ENCODE measurements around the gene HEATR5A.

Gene HEATR5A

GRCh38 chr14:31405599-31406232, 14.6 kb downstream of the HEATR5A start:
- TF ChIP-seq CTCF (IDR thresholded peaks at IDR 0.05): no peak
- H3K36me3 ChIP-seq (ENCODE audit: control insufficient read depth, insufficient read depth, low read length): no peaks in the 10 kb centered on the region
- H3K79me2 ChIP-seq: peaks cover 12% of the 10 kb centered on the region
- no peak overlapping the region for H3K9ac ChIP-seq
- H3K27me3 ChIP-seq (ENCODE audit: control insufficient read depth, insufficient read depth, low read length): no peaks in the 10 kb centered on the region
- H3K4me1 ChIP-seq: peaks cover 29% of the 10 kb centered on the region
- no peaks in the 10 kb centered on the region for H3K9me3 ChIP-seq (ENCODE audit: control insufficient read depth, low read length)
- peak overlapping the region; percentile 5 for H3K4me2 ChIP-seq (ENCODE audit: low read length)
- H2AFZ ChIP-seq: peak overlapping the region; percentile 40
- no peak overlapping the region for H3K4me3 ChIP-seq (ENCODE audit: low read depth, low read length)
- peak overlapping the region; percentile 17 for H3K27ac ChIP-seq

GRCh38 chr14:31405106-31405505, 15.2 kb downstream of the HEATR5A start:
- no peak for TF ChIP-seq CTCF (IDR thresholded peaks at IDR 0.05)

GRCh38 chr14:31403707-31404106, 16.6 kb downstream of the HEATR5A start:
- H3K27me3 ChIP-seq (ENCODE audit: control insufficient read depth, insufficient read depth, low read length): no peaks in the 10 kb centered on the region
- H3K36me3 ChIP-seq (ENCODE audit: control insufficient read depth, insufficient read depth, low read length): no peaks in the 10 kb centered on the region
- no peak overlapping the region for H2AFZ ChIP-seq
- H3K4me3 ChIP-seq (ENCODE audit: low read depth, low read length): no peak overlapping the region
- H3K79me2 ChIP-seq: peaks cover 4% of the 10 kb centered on the region
- TF ChIP-seq CTCF (IDR thresholded peaks at IDR 0.05): no peak
- peaks cover 18% of the 10 kb centered on the region for H3K4me1 ChIP-seq
- H3K4me2 ChIP-seq (ENCODE audit: low read length): no peak overlapping the region
- H3K27ac ChIP-seq: no peak overlapping the region
- no peaks in the 10 kb centered on the region for H3K9me3 ChIP-seq (ENCODE audit: control insufficient read depth, low read length)
- H3K9ac ChIP-seq: no peak overlapping the region

More at GRCh38 chr14:31405106-31405505, 15.2 kb downstream of the HEATR5A start:
- no peak overlapping the region for H3K9ac ChIP-seq
- H3K4me3 ChIP-seq (ENCODE audit: low read depth, low read length): no peak overlapping the region
- peaks cover 25% of the 10 kb centered on the region for H3K4me1 ChIP-seq
- H3K27me3 ChIP-seq (ENCODE audit: control insufficient read depth, insufficient read depth, low read length): no peaks in the 10 kb centered on the region
- no peak overlapping the region for H3K4me2 ChIP-seq (ENCODE audit: low read length)
- no peak overlapping the region for H2AFZ ChIP-seq
- H3K36me3 ChIP-seq (ENCODE audit: control insufficient read depth, insufficient read depth, low read length): no peaks in the 10 kb centered on the region
- H3K27ac ChIP-seq: peak overlapping the region; percentile 17
- no peaks in the 10 kb centered on the region for H3K9me3 ChIP-seq (ENCODE audit: control insufficient read depth, low read length)
- H3K79me2 ChIP-seq: peaks cover 9% of the 10 kb centered on the region

- H2AFZ ChIP-seq: no peak overlapping the region
- H3K79me2 ChIP-seq: peaks cover 4% of the 10 kb centered on the region
- H3K9ac ChIP-seq: no peak overlapping the region
- H3K4me1 ChIP-seq: peaks cover 18% of the 10 kb centered on the region
- no peaks in the 10 kb centered on the region for H3K36me3 ChIP-seq (ENCODE audit: control insufficient read depth, insufficient read depth, low read length)
- no peak overlapping the region for H3K27ac ChIP-seq
- no peak overlapping the region for H3K4me3 ChIP-seq (ENCODE audit: low read depth, low read length)
- no peak for TF ChIP-seq CTCF (IDR thresholded peaks at IDR 0.05)
- H3K27me3 ChIP-seq (ENCODE audit: control insufficient read depth, insufficient read depth, low read length): no peaks in the 10 kb centered on the region
- H3K9me3 ChIP-seq (ENCODE audit: control insufficient read depth, low read length): no peaks in the 10 kb centered on the region
- H3K4me2 ChIP-seq (ENCODE audit: low read length): no peak overlapping the region
Observed at GRCh38 chr14:31402764-31403439, 17.4 kb downstream of the HEATR5A start.

Data from parathyroid adenoma (tissue), 2 donors.